GM21528 (cell line): ENCODE results near the gene FBXL14.

Source experiments
- ATAC-seq: cut with Tn5 transposase; IDR thresholded peaks from one replicate; pipeline ENCODE4 v1.9.1; 2021; ENCODE audit warnings: mild to moderate bottlenecking, moderate library complexity; ENCODE audit not compliant: unreplicated experiment, low FRiP score

Gene FBXL14

GRCh38 chr12:1544996-1545700 lies 49.2 kb downstream of the FBXL14 start:
- ATAC-seq, result no peak

- ATAC-seq, result no peak
These were observed 51.8 kb downstream of the FBXL14 start for GRCh38 chr12:1542599-1542998.

GRCh38 chr12:1540690-1541089 lies 53.7 kb downstream of the FBXL14 start:
- no peak for ATAC-seq

- no peak for ATAC-seq
These were observed 55.2 kb downstream of the FBXL14 start for GRCh38 chr12:1539135-1539534.

GRCh38 chr12:1536817-1537216 lies 57.6 kb downstream of the FBXL14 start:
- no peak for ATAC-seq

GRCh38 chr12:1534748-1535147 lies 59.6 kb downstream of the FBXL14 start:
- peak; percentile 38 for ATAC-seq

- ATAC-seq, result peak; percentile 44
These were observed 60.6 kb downstream of the FBXL14 start for GRCh38 chr12:1533602-1534304.

- ATAC-seq, result peak; percentile 15
These were observed 61.2 kb downstream of the FBXL14 start for GRCh38 chr12:1533205-1533601.

GRCh38 chr12:1532375-1533165 lies 61.8 kb downstream of the FBXL14 start:
- ATAC-seq, result no peak

- ATAC-seq, result no peak
These were observed 62.6 kb downstream of the FBXL14 start for GRCh38 chr12:1531654-1532374.

- no peak for ATAC-seq
These were observed 63.2 kb downstream of the FBXL14 start for GRCh38 chr12:1531153-1531653.

- ATAC-seq, result no peak
These were observed 63.7 kb downstream of the FBXL14 start for GRCh38 chr12:1530592-1531152.

- no peak for ATAC-seq
These were observed 64.4 kb downstream of the FBXL14 start for GRCh38 chr12:1529862-1530591.

GRCh38 chr12:1529228-1529861 lies 65.0 kb downstream of the FBXL14 start:
- no peak for ATAC-seq

GRCh38 chr12:1528791-1529190 lies 65.6 kb downstream of the FBXL14 start:
- ATAC-seq, result no peak

- ATAC-seq, result no peak
These were observed 66.6 kb downstream of the FBXL14 start for GRCh38 chr12:1527789-1528188.

GRCh38 chr12:1525858-1526257 lies 68.5 kb downstream of the FBXL14 start:
- ATAC-seq, result no peak

GRCh38 chr12:1523558-1524050 lies 70.8 kb downstream of the FBXL14 start:
- ATAC-seq, result no peak

- ATAC-seq, result no peak
These were observed 71.3 kb downstream of the FBXL14 start for GRCh38 chr12:1523046-1523445.
